Posterior vena cava (tissue), 2 donors: Measurements from ENCODE around the gene TIMM17B. TPM values are rescaled to one million over a fixed set of nuclear protein-coding genes. Genes with fewer than 3 reads are reported as not detected.

Source experiments
- DNase-seq: peaks from one replicate; pipeline ENCODE4 v3.0.0-alpha.2; 2020; ENCODE audit warnings: low spot score
- intact Hi-C, 2 donors: fragments of 100-400 bp; cut with DNase I; formaldehyde crosslinking; loops; one replicate each; pipeline versions ENCODE4 v1.14.1 to v1.14.2; 2022 to 2023
- total RNA-seq, 2 donors: library from RNA; stranded (reverse); fragmentation: NEBNext Ultra II Directional; extraction: Animal tissue kit (Norgen Biotek cat#: 25700); gene quantifications; one replicate each; pipeline ENCODE4 v1.2.1, GENCODE V29; 2021
- donor health status: DM: yes; HTN: yes; CAD: no.
- donor health status: DM: yes; HTN: yes; CAD: no.

TIMM17B gene
- total RNA-seq, 2 donors from 2014 or later, result 25.2 to 29.0 TPM

GRCh38 chrX:48919947-48920717 is 22.6 kb upstream of the TIMM17B start:
- intact Hi-C loops, result loop anchor here in 1 of 2 donors (10.0 kb wide), 1 partner anchor 55 kb away; the partner anchor contains the start of gene KCND1
- no peak for DNase-seq

GRCh38 chrX:48919360-48919841 is 21.8 kb upstream of the TIMM17B start:
- intact Hi-C loops, result loop anchor here in 1 of 2 donors (10.0 kb wide), 1 partner anchor 55 kb away; the partner anchor contains the start of gene KCND1
- no peak for DNase-seq

DNA sequence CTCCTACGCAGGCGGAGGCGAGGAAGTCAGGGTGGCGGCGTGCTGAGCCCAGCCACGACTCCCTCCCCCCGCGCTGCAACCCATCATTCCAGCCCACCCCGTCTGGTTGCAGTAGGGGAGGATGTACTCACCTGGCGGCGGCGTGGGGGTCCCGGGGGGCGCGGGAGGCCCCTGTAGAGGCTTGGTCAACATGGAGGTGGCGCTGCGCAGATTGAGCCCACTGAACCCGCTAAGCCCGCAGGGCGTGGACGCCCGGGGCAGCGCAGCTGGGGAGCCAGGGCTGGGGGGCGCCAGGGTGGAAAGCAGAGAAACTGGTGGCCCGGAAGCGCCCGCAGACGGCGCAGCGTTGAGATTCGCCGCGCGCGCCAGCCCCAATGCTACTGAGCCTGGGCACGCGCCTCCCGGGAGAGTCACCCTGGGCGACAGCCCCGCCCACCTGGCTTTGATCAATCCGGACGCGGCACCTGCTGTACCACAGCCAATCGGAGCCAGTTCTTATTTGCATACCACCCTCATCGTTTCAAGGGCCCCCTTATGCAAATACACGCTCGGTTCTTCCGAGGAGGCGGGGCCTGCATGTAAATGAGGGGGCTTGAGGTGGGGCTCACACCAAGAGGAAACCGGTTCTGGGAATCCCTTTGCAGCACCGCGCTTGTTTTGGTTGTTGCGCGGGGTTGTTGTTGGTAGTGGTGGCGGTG is 21.2 kb upstream of the TIMM17B start, which contains the start of gene PIM2:
Gene PIM2, minus strand, starts transcription at position 382 of the 698 bp plus-strand sequence. Its CDS starts 190 bp downstream, at position 192.
- intact Hi-C loops, result loop anchor here in 1 of 2 donors (10.0 kb wide), 1 partner anchor 56 kb away; the partner anchor contains the start of gene KCND1
- peak; percentile 95 for DNase-seq

DNA sequence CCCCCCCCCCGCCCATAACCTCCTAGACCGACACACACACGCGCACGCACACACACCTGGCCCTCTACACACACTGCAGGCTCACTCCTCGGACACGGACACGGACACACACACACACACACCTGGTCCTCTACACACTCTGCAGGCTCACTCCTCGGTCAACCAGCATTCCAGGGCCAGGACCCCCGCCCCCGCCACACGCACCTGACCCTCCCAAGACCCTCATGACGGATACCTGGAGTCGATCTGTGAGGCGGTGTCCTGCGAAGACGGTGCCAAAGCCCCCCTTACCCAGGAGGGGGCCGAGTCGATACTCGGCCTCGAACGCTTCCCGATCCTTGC is 20.7 kb upstream of the TIMM17B start:
- intact Hi-C loops, result loop anchor here in 1 of 2 donors (10.0 kb wide), 1 partner anchor 57 kb away; the partner anchor contains the start of gene KCND1
- DNase-seq, result no peak

- intact Hi-C loops, result loop anchor here in 1 of 2 donors (10.0 kb wide), 1 partner anchor 57 kb away; the partner anchor contains the start of gene KCND1
- peak; percentile 96 for DNase-seq
Observed at GRCh38 chrX:48917139-48918001, 19.8 kb upstream of the TIMM17B start.

DNA sequence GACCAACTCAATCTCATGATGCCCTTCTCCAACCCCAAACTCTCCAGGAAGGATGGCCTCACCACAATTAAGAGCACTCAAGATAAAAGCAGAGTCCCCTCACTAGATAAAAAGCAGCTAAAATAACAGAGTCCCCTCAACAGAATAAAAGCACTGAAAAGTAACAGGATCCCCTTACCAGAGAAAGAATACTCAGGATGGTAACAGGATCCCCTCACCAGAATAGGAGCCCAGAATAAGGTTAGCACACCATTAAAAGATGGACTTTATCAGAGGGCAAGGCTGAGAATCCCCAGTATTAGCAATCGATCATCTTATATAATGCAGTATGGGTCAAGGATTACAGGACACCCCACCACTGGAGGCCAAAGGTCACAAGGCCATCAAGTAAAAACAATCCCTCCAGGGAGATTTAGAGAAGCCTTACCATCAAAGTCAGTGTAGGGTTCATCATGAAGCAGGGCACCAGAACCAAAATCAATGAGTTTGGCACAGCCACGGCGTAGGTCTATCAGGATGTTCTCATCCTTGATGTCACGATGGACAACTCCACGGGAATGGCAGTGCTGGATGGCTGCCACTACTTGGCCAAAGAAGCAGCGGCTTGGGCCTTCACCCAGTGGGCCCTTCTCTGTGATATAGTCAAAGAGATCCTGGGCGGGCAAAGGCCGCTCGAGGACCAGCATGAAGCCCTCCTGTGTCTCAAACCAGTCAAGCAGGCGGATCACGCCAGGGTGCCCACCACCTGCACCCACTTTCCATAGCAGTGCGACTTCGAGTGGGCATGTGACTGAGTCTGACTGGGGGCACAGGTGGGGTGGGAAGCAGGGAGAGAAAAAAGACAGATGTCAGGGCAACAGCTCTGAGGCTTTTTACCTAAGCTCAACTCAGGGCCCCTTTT is 17.3 kb upstream of the TIMM17B start:
- intact Hi-C loops, result loop anchor here in 1 of 2 donors (10.0 kb wide), 1 partner anchor 60 kb away; the partner anchor contains the start of gene KCND1

DNA sequence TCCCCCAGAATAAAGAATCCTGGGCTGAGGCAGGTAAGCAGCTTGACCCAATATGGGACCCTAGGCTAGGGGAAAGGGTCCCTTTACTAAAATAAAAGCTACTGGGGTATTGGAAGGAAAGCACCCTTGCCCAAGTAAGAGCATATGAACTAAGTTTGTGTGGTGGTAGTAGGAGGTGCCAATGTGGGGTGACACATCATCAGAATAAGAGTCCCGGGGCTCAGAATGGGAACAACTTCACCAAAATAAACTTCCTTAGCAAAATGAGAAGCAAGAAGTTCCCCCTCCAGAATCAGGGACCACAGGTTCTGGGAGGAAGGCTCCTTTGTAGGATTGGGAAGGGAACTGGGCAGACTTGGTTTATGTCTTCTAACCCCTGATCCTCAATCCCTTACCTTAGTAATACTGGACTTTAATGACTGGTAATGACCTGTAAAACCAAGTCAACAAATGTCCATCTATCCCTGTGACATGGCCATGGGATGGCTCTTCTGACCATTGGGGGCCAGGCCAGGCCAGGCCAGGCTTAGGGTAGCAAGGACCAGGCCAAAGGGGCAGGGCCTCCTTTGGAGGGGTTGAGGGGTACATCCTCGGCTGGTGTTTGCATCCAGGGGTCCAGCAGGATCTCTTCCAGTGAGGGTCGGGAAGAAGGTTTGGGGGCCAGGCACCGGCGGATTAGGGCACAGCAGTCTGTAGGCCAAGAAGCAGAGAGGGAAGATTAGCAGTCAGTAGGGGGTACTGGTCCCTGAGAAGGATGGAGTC is 16.2 kb upstream of the TIMM17B start:
- no peak for DNase-seq
- intact Hi-C loops, result loop anchor here in 1 of 2 donors (10.0 kb wide), 1 partner anchor 61 kb away; the partner anchor contains the start of gene KCND1

More for the DNA sequence above, 17.3 kb upstream of the TIMM17B start:
- no peak for DNase-seq

DNA sequence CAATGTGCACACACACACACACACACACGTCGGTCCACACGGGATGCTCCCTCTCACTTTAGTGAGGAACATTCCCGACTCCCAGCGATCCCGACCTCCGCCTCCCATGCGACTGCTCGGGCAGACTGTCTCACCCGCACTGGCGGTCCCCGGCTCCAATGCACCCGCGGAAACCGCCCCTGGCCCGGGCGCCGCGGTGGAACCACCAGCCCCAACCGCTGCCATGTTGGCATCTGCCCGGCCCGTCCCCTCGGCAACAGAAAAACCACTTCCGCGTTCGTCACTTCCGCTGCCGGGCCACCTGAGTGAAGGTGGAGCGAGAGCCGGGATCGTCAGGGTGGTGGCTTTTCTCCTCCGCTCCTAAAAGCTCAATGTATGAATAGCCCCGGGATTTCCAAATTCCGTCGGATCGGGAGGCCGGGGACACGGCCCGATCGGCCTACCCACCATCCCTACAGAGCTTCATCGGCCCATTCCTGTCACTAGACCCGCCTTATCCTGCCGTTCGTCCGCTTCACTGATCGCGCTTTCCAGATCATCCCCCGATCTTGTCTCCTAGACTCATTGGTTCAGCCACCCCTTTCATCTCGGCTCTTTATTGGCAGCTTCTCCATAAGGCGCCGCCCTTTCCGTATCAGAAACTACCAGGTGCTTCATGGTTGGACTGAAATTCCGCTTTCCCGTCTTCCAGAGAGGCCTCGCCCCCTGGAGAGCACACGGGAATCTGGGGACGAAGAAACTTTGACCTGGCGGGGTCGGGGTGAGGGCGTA is 14.0 kb upstream of the TIMM17B start, which contains the start of gene SLC35A2:
Gene SLC35A2, minus strand, starts transcription at position 235 of the 771 bp plus-strand sequence. Its CDS starts 10 bp downstream, at position 225.
- DNase-seq, result peak; percentile 93
- intact Hi-C loops, result loop anchor here in 1 of 2 donors (10.0 kb wide), 1 partner anchor 63 kb away; the partner anchor contains the start of gene KCND1

DNA sequence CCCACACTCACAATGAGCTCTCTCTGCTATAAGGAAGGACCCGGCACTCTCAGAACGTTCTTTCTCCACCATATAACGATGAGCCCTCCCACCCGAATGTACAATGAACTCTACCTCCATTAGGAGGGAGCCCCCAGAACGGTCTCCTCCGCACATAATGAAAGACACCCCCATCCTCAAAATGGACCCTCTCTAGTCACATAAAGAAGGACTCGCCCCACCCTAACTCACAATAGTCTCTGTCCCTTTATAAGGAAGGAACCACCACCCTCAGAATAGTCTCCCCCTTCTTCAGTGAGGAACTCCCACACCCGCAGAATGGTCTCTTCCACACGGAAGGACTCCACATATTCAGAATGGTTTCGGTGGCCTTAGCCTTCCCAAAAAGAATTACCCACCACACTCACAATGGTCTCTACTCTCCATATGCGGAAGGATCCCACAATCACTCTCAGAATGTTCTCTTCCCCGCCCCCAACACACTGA is 13.4 kb upstream of the TIMM17B start:
- intact Hi-C loops, result loop anchor here in 1 of 2 donors (10.0 kb wide), 1 partner anchor 64 kb away; the partner anchor contains the start of gene KCND1
- DNase-seq, result no peak

GRCh38 chrX:48909703-48910294 is 12.2 kb upstream of the TIMM17B start:
- DNase-seq, result no peak
- intact Hi-C loops, result loop anchor here in 1 of 2 donors (10.0 kb wide), 1 partner anchor 65 kb away; the partner anchor contains the start of gene KCND1

- intact Hi-C loops, result no loop called here
- DNase-seq, result no peak
Observed at GRCh38 chrX:48908600-48908999, 11.0 kb upstream of the TIMM17B start.

- intact Hi-C loops, result no loop called here
- DNase-seq, result no peak
Observed at GRCh38 chrX:48905090-48905790, 7.7 kb upstream of the TIMM17B start.

DNA sequence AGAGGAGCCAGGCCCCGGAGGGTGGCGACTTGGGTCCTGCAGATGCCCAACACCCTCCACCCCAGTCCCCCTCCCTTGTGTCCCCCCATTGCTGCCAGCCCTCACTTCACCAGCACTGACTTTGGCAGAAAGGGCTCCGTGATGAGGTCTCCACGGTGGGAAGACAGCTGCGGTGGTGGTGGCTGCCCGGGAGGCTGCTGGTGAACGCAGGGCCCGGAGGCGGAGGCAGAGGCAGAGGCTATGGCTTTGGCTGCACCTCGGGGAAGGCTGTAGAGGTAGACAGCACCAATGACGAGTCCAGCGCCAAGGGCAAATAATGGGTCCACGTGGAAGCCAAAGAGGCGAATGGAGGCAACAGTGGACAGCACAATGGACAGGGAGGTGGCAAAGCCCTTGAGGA is 7.1 kb upstream of the TIMM17B start:
- no peak for DNase-seq
- intact Hi-C loops, result no loop called here

DNA sequence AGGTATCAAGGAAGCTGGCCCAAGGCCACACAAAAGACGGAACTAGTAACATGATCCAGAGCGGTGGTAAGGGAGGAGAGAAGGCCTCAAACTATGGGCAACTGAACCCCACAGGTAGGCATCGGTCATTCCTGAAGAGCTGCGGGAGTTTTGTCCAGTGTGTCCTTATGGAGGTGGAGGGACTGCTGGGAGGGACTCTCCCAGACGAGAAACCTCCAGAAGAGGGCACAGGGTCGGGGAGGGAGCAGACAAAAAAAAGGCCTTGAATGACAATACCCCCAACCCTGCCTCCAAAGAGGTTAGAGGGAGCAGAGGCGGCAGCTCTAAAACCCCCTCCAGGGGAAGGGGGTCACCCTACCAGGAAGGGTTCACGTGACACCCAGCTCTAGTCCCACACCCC is 6.6 kb upstream of the TIMM17B start:
- intact Hi-C loops, result no loop called here
- no peak for DNase-seq

DNA sequence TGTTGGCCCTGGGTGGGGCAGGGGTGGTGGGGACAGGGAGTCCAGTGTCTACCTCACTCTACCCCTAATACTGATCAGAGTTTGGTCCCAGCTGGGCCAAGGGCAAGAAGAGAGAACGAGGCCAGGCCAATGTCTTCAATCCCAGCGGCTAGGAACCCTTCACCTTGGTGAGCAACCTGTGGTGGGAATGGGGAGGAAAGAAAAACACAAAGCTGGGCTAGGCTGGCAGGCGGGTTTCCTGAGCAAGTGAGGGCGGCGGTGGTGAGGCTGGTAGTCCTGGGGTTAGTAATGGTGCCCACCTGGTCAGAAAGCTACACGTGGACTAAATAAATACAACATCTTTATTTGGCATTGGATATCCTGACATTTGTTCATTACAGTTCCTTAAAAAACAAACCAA is 5.7 kb upstream of the TIMM17B start:
- DNase-seq, result no peak
- intact Hi-C loops, result no loop called here
